ENCODE results near the gene PLXNC1.

- TF ChIP-seq CTCF (IDR thresholded peaks at IDR 0.05; ENCODE audit: low read depth, low read length, missing input control) (no peak), ZBTB33 (IDR thresholded peaks at IDR 0.05) (no peak), MAX (IDR thresholded peaks at IDR 0.05) (no peak), JUND (IDR thresholded peaks at IDR 0.05) (no peak), SP1 (IDR thresholded peaks at IDR 0.05) (no peak), HNF4G (IDR thresholded peaks at IDR 0.05) (no peak), REST (IDR thresholded peaks at IDR 0.05) (no peak), TAF1 (conservative IDR thresholded peaks at IDR 0.05) (no peak), RAD21 (IDR thresholded peaks at IDR 0.05) (no peak), YY1 (IDR thresholded peaks at IDR 0.05) (no peak), RXRA (IDR thresholded peaks at IDR 0.05) (no peak), EGR1 (IDR thresholded peaks at IDR 0.05; ENCODE audit: low read depth in 2 of 2) (no peak), GABPA (IDR thresholded peaks at IDR 0.05 in 1 of 2, conservative IDR thresholded peaks at IDR 0.05 in 1 of 2) (no peak), HNF4A (conservative IDR thresholded peaks at IDR 0.05) (no peak)
These were observed 75.5 kb downstream of the PLXNC1 start for GRCh38 chr12:94223842-94224241.
